C4-2B (cell line): ENCODE measurements around the gene SPDYC.

Experiments used
- CTCF ChIP-seq: fragments of 450-650 bp; conservative IDR thresholded peaks from 2 replicates; pipeline ENCODE4 v1.5.1; 2017; ENCODE audit warnings: mild to moderate bottlenecking
- ZFX ChIP-seq: fragments of 450-650 bp; IDR thresholded peaks from 2 replicates; pipeline ENCODE4 v1.6.1; 2017

- TF ChIP-seq CTCF: peak; percentile 99
- TF ChIP-seq ZFX: no peak
These were observed 34.9 kb downstream of the SPDYC start for GRCh38 chr11:65204646-65205601.
